SJCRH30 (cell line): ENCODE results near the gene MAGEA3. TPM values are rescaled to one million over a fixed set of nuclear protein-coding genes. Genes with fewer than 3 reads are reported as not detected.
"Not testable (repeated sequence)": the region's sequence is repeated elsewhere in the genome, so short reads cannot be mapped to it uniquely, and the experiment has no call there.

ENCODE experiments used
- DNase-seq, 2 experiments: peaks; one replicate each; pipeline ENCODE4 v3.0.0-alpha.2; 2015 to 2020
- H3K27ac ChIP-seq: fragments of 250-450 bp; sonication (Bioruptor Pico); 2 replicates; pipeline ENCODE4 v1.5.1; 2020; ENCODE audit warnings: mild to moderate bottlenecking, moderate library complexity
- H3K27me3 ChIP-seq: fragments of 250-450 bp; sonication (Bioruptor Pico); 2 replicates; pipeline ENCODE4 v1.5.1; 2020; ENCODE audit warnings: mild to moderate bottlenecking, moderate library complexity
- H3K36me3 ChIP-seq: fragments of 250-450 bp; sonication (Bioruptor Pico); 2 replicates; pipeline ENCODE4 v1.5.1; 2020; ENCODE audit warnings: mild to moderate bottlenecking, moderate library complexity
- H3K4me1 ChIP-seq: fragments of 250-450 bp; sonication (Bioruptor Pico); 2 replicates; pipeline ENCODE4 v1.5.1; 2020; ENCODE audit warnings: mild to moderate bottlenecking, moderate library complexity
- H3K4me3 ChIP-seq: fragments of 250-450 bp; sonication (Bioruptor Pico); 2 replicates; pipeline ENCODE4 v1.5.1; 2020; ENCODE audit warnings: mild to moderate bottlenecking, moderate library complexity
- H3K9me3 ChIP-seq: fragments of 250-450 bp; sonication (Bioruptor Pico); replicated peaks from 2 replicates; pipeline ENCODE4 v1.5.1; 2020; ENCODE audit warnings: mild to moderate bottlenecking, moderate library complexity
- total RNA-seq: library from RNA; depleted of rRNA; stranded (reverse); fragments of >200 nt; shearing (Covaris generic); gene quantifications from 2 replicates; pipeline ENCODE4 v1.2.3, GENCODE V29; 2014; rRNA removed

Gene MAGEA3
- total RNA-seq, 1 experiment from 2014 or later: 5.1 TPM

DNA sequence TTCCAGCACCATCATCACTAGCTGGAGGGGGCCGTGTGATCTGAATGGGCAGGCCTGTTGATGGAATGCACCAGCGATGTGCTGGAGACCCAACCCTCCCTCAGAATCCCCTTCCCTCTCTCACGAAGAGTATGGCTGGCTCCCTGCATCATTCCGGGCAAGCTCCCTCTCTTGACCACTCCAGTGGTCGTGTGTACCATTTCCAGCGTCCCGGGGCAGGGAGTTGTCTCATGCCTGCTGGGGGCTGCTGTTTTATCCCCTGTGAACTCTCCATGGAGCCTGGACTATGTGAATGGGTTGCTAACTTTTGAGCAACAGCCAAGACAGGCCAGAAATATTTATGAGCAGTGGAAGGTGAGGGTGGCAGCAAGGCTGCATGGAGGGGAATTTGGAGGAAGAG, 26.8 kb downstream of the MAGEA3 start:
- DNase-seq: no peak
- no peaks in the 10 kb centered on the region for H3K4me1 ChIP-seq
- H3K27me3 ChIP-seq: no peaks in the 10 kb centered on the region
- H3K4me3 ChIP-seq: no peak overlapping the region
- no peaks in the 10 kb centered on the region for H3K36me3 ChIP-seq
- no peak overlapping the region for H3K27ac ChIP-seq
- H3K9me3 ChIP-seq: no peaks in the 10 kb centered on the region

DNA sequence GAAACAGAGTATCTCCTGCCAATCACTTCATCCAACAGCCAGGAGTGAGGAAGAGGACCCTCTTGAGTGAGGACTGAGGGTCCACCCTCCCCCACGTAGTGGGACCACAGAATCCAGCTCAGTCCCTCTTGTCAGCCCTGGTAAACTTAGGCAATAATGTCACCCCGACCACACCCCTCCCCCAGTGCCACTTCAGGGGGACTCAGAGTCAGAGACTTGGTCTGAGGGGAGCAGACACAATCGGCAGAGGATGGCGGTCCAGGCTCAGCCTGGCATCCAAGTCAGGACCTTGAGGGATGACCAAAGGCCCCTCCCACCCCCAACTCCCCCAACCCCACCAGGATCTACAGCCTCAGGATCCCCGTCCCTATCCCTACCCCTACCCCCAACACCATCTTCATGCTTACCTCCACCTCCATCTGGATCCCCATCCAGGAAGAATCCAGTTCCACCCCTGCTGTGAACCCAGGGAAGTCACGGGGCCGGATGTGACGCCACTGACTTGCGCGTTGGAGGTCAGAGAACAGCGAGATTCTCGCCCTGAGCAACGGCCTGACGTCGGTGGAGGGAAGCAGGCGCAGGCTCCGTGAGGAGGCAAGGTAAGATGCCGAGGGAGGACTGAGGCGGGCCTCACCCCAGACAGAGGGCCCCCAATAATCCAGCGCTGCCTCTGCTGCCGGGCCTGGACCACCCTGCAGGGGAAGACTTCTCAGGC, 34.8 kb downstream of the MAGEA3 start, which contains the start of the genes CSAG1 and MAGEA12:
Gene CSAG1, minus strand, starts transcription at position 461 of the 715 bp plus-strand sequence. CDS start 1,261 bp downstream, outside the sequence.
Gene MAGEA12, plus strand, starts transcription at position 497 of the 715 bp plus-strand sequence. CDS start 2,405 bp downstream, outside the sequence.
- Histone ChIP-seq H3K4me3 (no peak within 1 kb of the TSS), H3K36me3 (no peaks in the 10 kb centered on the region), H3K9me3 (no peaks in the 10 kb centered on the region), H3K27ac (no peak within 1 kb of the TSS), H3K27me3 (no peaks in the 10 kb centered on the region), H3K4me1 (no peaks in the 10 kb centered on the region)
- no peak for DNase-seq

DNA sequence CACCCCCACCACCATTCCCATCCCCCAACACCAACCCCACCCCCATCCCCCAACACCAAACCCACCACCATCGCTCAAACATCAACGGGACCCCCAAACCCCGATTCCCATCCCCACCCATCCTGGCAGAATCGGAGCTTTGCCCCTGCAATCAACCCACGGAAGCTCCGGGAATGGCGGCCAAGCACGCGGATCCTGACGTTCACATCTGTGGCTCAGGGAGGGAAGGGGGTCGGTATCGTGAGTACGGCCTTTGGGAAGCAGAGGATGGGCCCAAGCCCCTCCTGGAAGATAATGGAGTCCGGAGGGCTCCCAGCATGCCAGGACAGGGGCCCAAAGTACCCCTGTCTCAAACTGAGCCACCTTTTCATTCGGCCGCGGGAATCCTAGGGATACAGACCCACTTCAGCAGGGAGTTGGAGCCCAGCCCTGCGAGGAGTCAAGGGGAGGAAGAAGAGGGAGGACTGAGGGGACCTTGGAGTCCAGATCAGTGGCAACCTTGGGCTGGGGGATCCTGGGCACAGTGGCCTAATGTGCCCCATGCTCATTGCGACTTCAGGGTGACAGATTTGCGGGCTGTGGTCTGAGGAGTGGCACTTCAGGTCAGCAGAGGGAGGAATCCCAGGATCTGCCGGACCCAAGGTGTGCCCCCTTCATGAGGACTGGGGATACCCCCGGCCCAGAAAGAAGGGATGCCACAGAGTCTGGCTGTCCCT, 35.7 kb downstream of the MAGEA3 start:
- not testable (repeated sequence) for DNase-seq, H3K36me3 ChIP-seq, H3K4me3 ChIP-seq, H3K27me3 ChIP-seq, H3K27ac ChIP-seq, H3K4me1 ChIP-seq, H3K9me3 ChIP-seq

DNA sequence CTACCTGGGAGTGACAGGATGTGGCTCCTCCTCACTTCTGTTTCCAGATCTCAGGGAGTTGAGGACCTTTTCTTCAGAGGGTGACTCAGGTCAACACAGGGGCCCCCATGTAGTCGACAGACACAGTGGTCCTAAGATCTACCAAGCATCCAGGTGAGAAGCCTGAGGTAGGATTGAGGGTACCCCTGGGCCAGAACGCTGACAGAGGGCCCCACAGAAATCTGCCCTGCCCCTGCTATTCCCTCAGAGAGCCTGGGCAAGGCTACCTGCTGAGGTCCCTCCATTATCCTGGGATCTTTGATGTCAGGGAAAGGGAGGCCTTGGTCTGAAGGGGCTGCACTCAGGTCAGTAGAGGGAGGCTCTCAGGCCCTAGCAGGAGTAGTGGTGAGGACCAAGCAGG, 36.5 kb downstream of the MAGEA3 start:
- no peak for DNase-seq
- Histone ChIP-seq H3K4me1 (no peaks in the 10 kb centered on the region), H3K36me3 (no peaks in the 10 kb centered on the region)

DNA sequence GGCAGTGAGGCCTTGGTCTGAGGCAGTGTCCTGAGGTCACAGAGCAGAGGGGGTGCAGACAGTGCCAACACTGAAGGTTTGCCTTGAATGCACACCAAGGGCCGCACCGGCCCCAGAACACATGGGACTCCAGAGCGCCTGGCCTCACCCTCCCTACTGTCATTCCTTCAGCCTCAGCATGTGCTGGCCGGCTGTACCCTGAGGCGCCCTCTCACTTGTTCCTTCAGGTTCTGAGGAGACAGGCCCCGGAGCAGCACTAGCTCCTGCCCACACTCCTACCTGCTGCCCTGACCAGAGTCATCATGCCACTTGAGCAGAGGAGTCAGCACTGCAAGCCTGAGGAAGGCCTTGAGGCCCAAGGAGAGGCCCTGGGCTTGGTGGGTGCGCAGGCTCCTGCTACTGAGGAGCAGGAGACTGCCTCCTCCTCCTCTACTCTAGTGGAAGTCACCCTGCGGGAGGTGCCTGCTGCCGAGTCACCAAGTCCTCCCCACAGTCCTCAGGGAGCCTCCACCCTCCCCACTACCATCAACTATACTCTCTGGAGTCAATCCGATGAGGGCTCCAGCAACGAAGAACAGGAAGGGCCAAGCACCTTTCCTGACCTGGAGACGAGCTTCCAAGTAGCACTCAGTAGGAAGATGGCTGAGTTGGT, 37.4 kb downstream of the MAGEA3 start:
- Histone ChIP-seq H3K4me1 (no peaks in the 10 kb centered on the region), H3K27me3 (no peaks in the 10 kb centered on the region), H3K4me3 (no peak overlapping the region), H3K27ac (no peak overlapping the region), H3K9me3 (no peaks in the 10 kb centered on the region), H3K36me3 (no peaks in the 10 kb centered on the region)
- no peak for DNase-seq

More for the DNA sequence above, 36.5 kb downstream of the MAGEA3 start:
- no peaks in the 10 kb centered on the region for H3K9me3 ChIP-seq
- H3K4me3 ChIP-seq: no peak overlapping the region
- no peaks in the 10 kb centered on the region for H3K27me3 ChIP-seq
- no peak overlapping the region for H3K27ac ChIP-seq

DNA sequence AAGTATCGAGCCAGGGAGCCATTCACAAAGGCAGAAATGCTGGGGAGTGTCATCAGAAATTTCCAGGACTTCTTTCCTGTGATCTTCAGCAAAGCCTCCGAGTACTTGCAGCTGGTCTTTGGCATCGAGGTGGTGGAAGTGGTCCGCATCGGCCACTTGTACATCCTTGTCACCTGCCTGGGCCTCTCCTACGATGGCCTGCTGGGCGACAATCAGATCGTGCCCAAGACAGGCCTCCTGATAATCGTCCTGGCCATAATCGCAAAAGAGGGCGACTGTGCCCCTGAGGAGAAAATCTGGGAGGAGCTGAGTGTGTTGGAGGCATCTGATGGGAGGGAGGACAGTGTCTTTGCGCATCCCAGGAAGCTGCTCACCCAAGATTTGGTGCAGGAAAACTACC, 37.9 kb downstream of the MAGEA3 start:
- not testable (repeated sequence) for H3K4me1 ChIP-seq, H3K27ac ChIP-seq, H3K36me3 ChIP-seq, H3K27me3 ChIP-seq, DNase-seq, H3K4me3 ChIP-seq, H3K9me3 ChIP-seq

DNA sequence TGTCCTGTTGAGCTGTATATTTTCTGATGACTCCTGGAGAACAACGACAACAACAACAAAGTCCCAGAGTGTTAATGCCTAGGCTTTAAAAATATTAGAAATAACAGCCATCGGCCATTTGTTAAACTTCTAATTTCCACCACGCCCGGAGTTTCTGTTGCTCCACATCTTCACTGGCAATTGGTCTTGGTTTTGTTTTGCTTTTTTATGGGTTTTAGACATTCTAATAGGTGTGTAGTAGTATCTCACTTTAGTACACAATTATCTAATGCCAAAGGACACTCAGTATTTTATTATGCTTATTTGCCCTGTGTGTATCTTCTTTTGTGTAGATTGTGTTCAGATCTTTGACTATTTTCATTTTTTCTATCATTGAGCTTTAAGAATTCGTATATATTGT, 40.0 kb downstream of the MAGEA3 start:
- no peaks in the 10 kb centered on the region for H3K4me1 ChIP-seq
- no peaks in the 10 kb centered on the region for H3K36me3 ChIP-seq
- no peaks in the 10 kb centered on the region for H3K27me3 ChIP-seq
- H3K9me3 ChIP-seq: no peaks in the 10 kb centered on the region
- no peak for DNase-seq
- no peak overlapping the region for H3K4me3 ChIP-seq
- H3K27ac ChIP-seq: no peak overlapping the region

Other genes with a start within 250 kb of the MAGEA3 start
- 0.56 and 0.97 TPM in 2 replicates for gene GABRA3, start 247.5 kb upstream of the MAGEA3 start, total RNA-seq
- 0.23 and 0.30 TPM in 2 replicates for gene GABRQ, start 60.9 kb upstream of the MAGEA3 start, total RNA-seq
- gene CSAG2, start 10.5 kb downstream of the MAGEA3 start, total RNA-seq: not detected in 2 replicates
- 2.2 and 4.7 TPM in 2 replicates for gene MAGEA2B, start 15.8 kb downstream of the MAGEA3 start, total RNA-seq
- gene CSAG1, start 34.9 kb downstream of the MAGEA3 start, total RNA-seq: 0.41 and 0.63 TPM in 2 replicates
- 0.66 and 1.6 TPM in 2 replicates for gene MAGEA12, start 35.0 kb downstream of the MAGEA3 start, total RNA-seq
- gene MAGEA2, start 55.0 kb downstream of the MAGEA3 start, total RNA-seq: 0.83 TPM in 1 of 2 replicates, not detected in the other
- gene CSAG3, start 60.4 kb downstream of the MAGEA3 start, total RNA-seq: not detected in 2 replicates
- gene MAGEA6, start 70.9 kb downstream of the MAGEA3 start, total RNA-seq: 3.0 and 4.0 TPM in 2 replicates
- gene CETN2, start 132.0 kb downstream of the MAGEA3 start, total RNA-seq: 26.5 and 29.4 TPM in 2 replicates
- gene NSDHL, start 132.3 kb downstream of the MAGEA3 start, total RNA-seq: 24.7 and 25.2 TPM in 2 replicates
- 0.26 and 0.28 TPM in 2 replicates for gene ZNF185, start 199.3 kb downstream of the MAGEA3 start, total RNA-seq